HepG2 (cell line): Measurements from ENCODE around the gene IQCH. TPM values are rescaled to one million over a fixed set of nuclear protein-coding genes. Genes with fewer than 3 reads are reported as not detected.

Experiments used
- AHR ChIP-seq: IDR thresholded peaks from 2 replicates; pipeline ENCODE4 v1.6.1; 2018; ENCODE audit warnings: missing genetic modification reagents, missing compliant biosample characterization
- CEBPB ChIP-seq: IDR thresholded peaks from 2 replicates; pipeline ENCODE4 v1.6.1; 2011; ENCODE audit warnings: low read depth, low read length, improper control_type of control experiment, borderline replicate concordance
- CREB3 ChIP-seq: sonication (generic); formaldehyde crosslinking; IDR thresholded peaks from 2 replicates; pipeline ENCODE4 v1.5.0; 2020; ENCODE audit warnings: missing genetic modification reagents
- EHMT2 ChIP-seq: fragments of 200-600 bp; sonication (generic); IDR thresholded peaks from 2 replicates; pipeline ENCODE4 v1.7.0; 2017; ENCODE audit warnings: antibody characterized with exemption, low read depth, low read length, borderline replicate concordance
- FOXA1 ChIP-seq, 2 experiments: fragments of 450-650 bp in 1 of 2; sonication (generic) in 1 of 2; formaldehyde crosslinking in 1 of 2; IDR thresholded peaks; 2 replicates each; pipeline versions ENCODE4 v1.4.0 to v1.6.1; 2016 to 2020; ENCODE audit warnings: missing genetic modification reagents in 1 of 2
- HNRNPK ChIP-seq: fragments of 200-400 bp; formaldehyde crosslinking; IDR thresholded peaks from 2 replicates; pipeline ENCODE4 v1.6.1; 2018; ENCODE audit warnings: low read length, low read depth, moderate library complexity, mild to moderate bottlenecking; ENCODE audit not compliant: poor library complexity, severe bottlenecking
- JARID2 ChIP-seq: sonication (generic); formaldehyde crosslinking; IDR thresholded peaks from 2 replicates; pipeline ENCODE4 v1.8.1; 2023; ENCODE audit warnings: missing genetic modification reagents, inconsistent platforms; ENCODE audit not compliant: insufficient replicate concordance
- KLF15 ChIP-seq: sonication (generic); formaldehyde crosslinking; IDR thresholded peaks from 2 replicates; pipeline ENCODE4 v1.8.1; 2023; ENCODE audit warnings: borderline replicate concordance, mild to moderate bottlenecking, inconsistent platforms, missing genetic modification reagents, mixed read lengths
- MBNL3 ChIP-seq: fragments of 250-450 bp; sonication (Bioruptor Pico); conservative IDR thresholded peaks from 2 replicates; pipeline ENCODE4 v1.8.0; 2022; ENCODE audit warnings: mild to moderate bottlenecking, inconsistent platforms
- NFIC ChIP-seq: IDR thresholded peaks from 2 replicates; pipeline ENCODE4 v1.6.1; 2012; ENCODE audit warnings: mild to moderate bottlenecking, low read length, inconsistent platforms
- REST ChIP-seq, 2 experiments: IDR thresholded peaks; 2 replicates each; pipeline ENCODE4 v1.6.1; 2011 to 2012; ENCODE audit warnings: low read length in 2 of 2, borderline replicate concordance in 1 of 2, low read depth in 1 of 2, mild to moderate bottlenecking in 1 of 2, moderate library complexity in 1 of 2
- SOX13 ChIP-seq, 3 experiments: fragments of 450-650 bp in 1 of 3; sonication (generic) in 1 of 3; formaldehyde crosslinking in 1 of 3; IDR thresholded peaks in 2 of 3; conservative IDR thresholded peaks in 1 of 3; 2 replicates each; pipeline versions ENCODE4 v1.5.0 to v1.6.1; 2016 to 2020; ENCODE audit warnings: antibody characterized with exemption in 1 of 3, mild to moderate bottlenecking in 1 of 3, missing compliant biosample characterization in 1 of 3, missing genetic modification reagents in 1 of 3, moderate library complexity in 1 of 3
- TEAD3 ChIP-seq: optimal IDR thresholded peaks from 2 replicates; pipeline ENCODE3; 2016; ENCODE audit warnings: borderline replicate concordance
- TSC22D2 ChIP-seq: sonication (generic); formaldehyde crosslinking; IDR thresholded peaks from 2 replicates; pipeline ENCODE4 v1.5.1; 2020; ENCODE audit warnings: missing genetic modification reagents, mild to moderate bottlenecking, borderline replicate concordance
- ZKSCAN5 ChIP-seq: sonication (generic); formaldehyde crosslinking; IDR thresholded peaks from 2 replicates; pipeline ENCODE4 v1.5.1; 2020; ENCODE audit warnings: mild to moderate bottlenecking, missing genetic modification reagents
- ZNF354B ChIP-seq: sonication (generic); formaldehyde crosslinking; IDR thresholded peaks from 2 replicates; pipeline ENCODE4 v1.8.0; 2022; ENCODE audit warnings: mild to moderate bottlenecking, missing genetic modification reagents
- ZNF550 ChIP-seq: sonication (generic); formaldehyde crosslinking; IDR thresholded peaks from 2 replicates; pipeline ENCODE4 v1.4.0; 2020; ENCODE audit warnings: mild to moderate bottlenecking, missing genetic modification reagents, borderline replicate concordance
- ZNF556 ChIP-seq: sonication (generic); formaldehyde crosslinking; IDR thresholded peaks from 2 replicates; pipeline ENCODE4 v1.4.0; 2020; ENCODE audit warnings: mild to moderate bottlenecking, missing genetic modification reagents, borderline replicate concordance
- ZNF589 ChIP-seq: sonication (generic); formaldehyde crosslinking; conservative IDR thresholded peaks from 2 replicates; pipeline ENCODE4 v1.8.0; 2022; ENCODE audit warnings: mild to moderate bottlenecking, moderate library complexity, missing genetic modification reagents
- ZNF598 ChIP-seq: sonication (generic); formaldehyde crosslinking; IDR thresholded peaks from 2 replicates; pipeline ENCODE4 v1.5.1; 2020; ENCODE audit warnings: mild to moderate bottlenecking, missing genetic modification reagents, borderline replicate concordance
- ZNF816 ChIP-seq: sonication (generic); formaldehyde crosslinking; IDR thresholded peaks from 2 replicates; pipeline ENCODE4 v1.8.0; 2022; ENCODE audit warnings: missing genetic modification reagents, mild to moderate bottlenecking, borderline replicate concordance
- polyA plus RNA-seq, 8 experiments: library from polyadenylated mRNA; depleted of rRNA in 3 of 8; stranded (reverse) in 7 of 8; unstranded in 1 of 8; fragments of >200 nt; fragmentation: Illumina TruSeq in 4 of 8; extraction: Trizol in 4 of 8; gene quantifications; 2 replicates each; pipeline versions ENCODE4 v1.2.1 to v1.2.3, GENCODE V29; 2011 to 2016; ENCODE audit warnings: low read depth in 4 of 8, missing spikeins in 1 of 8, mixed read lengths in 1 of 8; ENCODE audit not compliant: insufficient read depth in 1 of 8
- total RNA-seq, 5 experiments: library from RNA; depleted of rRNA; stranded (reverse); fragments of >200 nt; fragmentation: Illumina TruSeq; extraction: Trizol; gene quantifications; 2 replicates each; pipeline ENCODE4 v1.2.3, GENCODE V29; 2016; ENCODE audit warnings: low read depth in 1 of 5

Gene IQCH
- total and polyA plus RNA-seq, 2 of the 13 experiments (the other 11 are each of a cell fraction or from before 2014, with no cell fraction given) = 0.16 to 0.55 TPM

DNA sequence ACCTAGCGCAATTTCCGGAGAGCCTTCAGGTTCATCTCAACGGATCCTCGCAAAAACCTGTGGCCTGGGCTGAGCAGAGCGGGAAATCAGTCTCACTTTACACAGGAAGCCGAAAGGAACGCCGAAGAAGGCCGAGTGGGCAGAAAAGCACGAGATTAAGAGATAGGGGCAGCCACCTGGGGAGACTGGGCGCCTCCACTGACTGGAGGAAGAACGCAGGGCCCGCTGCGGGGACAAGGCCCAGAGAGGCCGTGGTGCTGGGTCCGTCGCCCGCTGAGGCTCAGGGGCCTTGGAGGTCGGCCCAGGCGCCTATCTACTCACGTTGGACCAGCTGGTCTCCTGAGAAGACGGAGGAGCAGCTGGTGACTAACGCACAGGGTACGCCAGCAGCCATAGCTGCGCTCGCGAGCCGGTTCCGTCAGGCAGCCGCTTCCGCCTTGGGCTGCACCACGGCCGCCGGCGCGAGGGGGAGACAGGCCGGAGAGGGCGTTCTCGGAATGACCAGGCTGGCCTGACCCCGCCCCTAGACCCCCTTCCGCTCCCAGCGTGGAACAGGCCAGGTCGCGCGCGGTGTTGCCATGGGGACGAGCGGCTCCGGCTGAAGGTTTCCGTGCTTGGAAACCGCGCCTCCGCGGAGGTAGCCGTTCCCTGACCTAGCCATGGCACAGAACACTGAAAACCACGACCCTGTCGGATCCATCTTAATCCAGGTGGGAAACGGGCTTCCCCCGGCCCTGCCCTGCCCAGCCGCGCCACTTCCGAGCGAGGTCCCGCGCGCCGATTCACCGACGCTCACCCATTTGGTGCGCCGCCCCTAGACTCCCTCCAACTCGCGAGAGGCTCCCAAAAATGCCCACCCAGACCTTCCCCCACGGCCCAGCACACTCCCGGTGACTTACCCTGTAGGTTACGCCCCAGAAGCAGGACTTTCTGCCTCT, at the start of gene IQCH, which contains the start of gene AAGAB (continued):
- no peak for TF ChIP-seq SOX13 (IDR thresholded peaks at IDR 0.05)
- TF ChIP-seq SOX13 (CRISPR knock-in tag; conservative IDR thresholded peaks at IDR 0.05 in 1 of 2, IDR thresholded peaks at IDR 0.05 in 1 of 2) = peak in 1 of 2 experiments; percentile 54; a peak in 1 of 4 replicates
- TF ChIP-seq MBNL3 (CRISPR knock-in tag) = no peak
- no peak for TF ChIP-seq ZNF816 (CRISPR knock-in tag)
- TF ChIP-seq EHMT2 = no peak
- TF ChIP-seq ZNF556 = no peak
- no peak for TF ChIP-seq ZNF354B (CRISPR knock-in tag)
- no peak for TF ChIP-seq CEBPB
- TF ChIP-seq ZKSCAN5 (CRISPR knock-in tag) = no peak
- TF ChIP-seq JARID2 = no peak
- TF ChIP-seq HNRNPK = no peak
- no peak for TF ChIP-seq CREB3 (CRISPR knock-in tag)
- 0 out of 2 replicates have a peak, but pooled peaks have one; percentile 48 for TF ChIP-seq AHR (CRISPR knock-in tag)
- peak; percentile 84 for TF ChIP-seq TEAD3
- TF ChIP-seq TSC22D2 (CRISPR knock-in tag) = no peak
- no peak for TF ChIP-seq REST (IDR thresholded peaks at IDR 0.05; ENCODE audit: borderline replicate concordance in 1 of 2, low read depth in 1 of 2, low read length in 2 of 2)
- TF ChIP-seq KLF15 = no peak
- TF ChIP-seq FOXA1 (IDR thresholded peaks at IDR 0.05) = no peak
- TF ChIP-seq FOXA1 (CRISPR knock-in tag; IDR thresholded peaks at IDR 0.05) = 0 out of 2 replicates have a peak, but pooled peaks have one; percentile 4
- TF ChIP-seq ZNF589 (CRISPR knock-in tag) = no peak
- peak; percentile 79; the same call in 1 of the 2 replicates for TF ChIP-seq ZNF598 (CRISPR knock-in tag)
- TF ChIP-seq ZNF550 (CRISPR knock-in tag) = no peak
- no peak for TF ChIP-seq NFIC
